ENCODE measurements around the gene TAGLN2. TPM values are rescaled to one million over a fixed set of nuclear protein-coding genes. Genes with fewer than 3 reads are reported as not detected.
A peak's percentile ranks its signal among the peaks of the same experiment; 100 is the strongest.

TAGLN2 gene
- total RNA-seq, 1 experiment from 2014 or later = 809 TPM

GRCh38 chr1:159936273-159936904 is 11.1 kb upstream of the TAGLN2 start:
- Histone ChIP-seq H3K27me3 (replicated peaks) (peaks cover 23% of the 10 kb centered on the region; the same call in 1 of the 2 replicates), H3K27ac (no peak overlapping the region), H3K9me3 (replicated peaks) (no peaks in the 10 kb centered on the region), H3K4me3 (no peak overlapping the region), H3K4me1 (replicated peaks) (no peaks in the 10 kb centered on the region), H3K36me3 (no peaks in the 10 kb centered on the region)
- peak; percentile 64 to 66 for DNase-seq (ENCODE audit: low read depth in 1 of 2, low spot score in 2 of 2)

GRCh38 chr1:159935719-159936272 is 10.5 kb upstream of the TAGLN2 start:
- H3K9me3 ChIP-seq (replicated peaks) = no peaks in the 10 kb centered on the region
- no peak overlapping the region for H3K27ac ChIP-seq
- no peaks in the 10 kb centered on the region for H3K4me1 ChIP-seq (replicated peaks)
- no peaks in the 10 kb centered on the region for H3K36me3 ChIP-seq
- H3K27me3 ChIP-seq (replicated peaks) = 0 out of 2 replicates have a peak, but pooled peaks cover 19% of the 10 kb centered on the region
- no peak overlapping the region for H3K4me3 ChIP-seq
- no peak for DNase-seq (ENCODE audit: low read depth in 1 of 2, low spot score in 2 of 2)

- Histone ChIP-seq H3K4me1 (replicated peaks) (no peaks in the 10 kb centered on the region), H3K9me3 (replicated peaks) (no peaks in the 10 kb centered on the region), H3K27me3 (replicated peaks) (0 out of 2 replicates have a peak, but pooled peaks cover 19% of the 10 kb centered on the region), H3K4me3 (no peak overlapping the region), H3K36me3 (no peaks in the 10 kb centered on the region), H3K27ac (no peak overlapping the region)
- no peak for DNase-seq (ENCODE audit: low read depth in 1 of 2, low spot score in 2 of 2)
Measured at GRCh38 chr1:159935305-159935704, 10.0 kb upstream of the TAGLN2 start.

GRCh38 chr1:159934136-159935039 is 9.1 kb upstream of the TAGLN2 start:
- Histone ChIP-seq H3K4me3 (no peak overlapping the region), H3K9me3 (replicated peaks) (no peaks in the 10 kb centered on the region), H3K4me1 (replicated peaks) (no peaks in the 10 kb centered on the region), H3K36me3 (no peaks in the 10 kb centered on the region), H3K27me3 (replicated peaks) (0 out of 2 replicates have a peak, but pooled peaks cover 11% of the 10 kb centered on the region), H3K27ac (no peak overlapping the region)
- no peak for DNase-seq (ENCODE audit: low read depth in 1 of 2, low spot score in 2 of 2)

DNA sequence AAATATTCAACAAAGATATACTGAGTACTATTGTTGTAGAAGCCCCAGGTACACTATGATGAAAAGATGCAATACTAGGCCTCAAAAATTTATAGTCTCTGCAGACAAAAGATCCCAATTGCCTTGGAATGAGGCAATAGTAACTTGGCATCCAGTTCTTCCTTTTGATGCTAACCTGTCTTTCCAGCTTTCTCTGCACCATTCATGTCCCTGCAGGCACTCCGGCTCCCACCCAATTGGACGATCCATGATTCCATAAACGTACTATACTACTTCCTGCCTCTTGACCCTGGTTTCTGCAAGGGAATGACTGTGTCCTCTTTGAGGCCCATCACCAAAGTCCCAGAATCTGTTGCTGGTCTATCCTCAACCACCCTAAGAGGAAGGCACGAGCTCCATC is 8.0 kb upstream of the TAGLN2 start:
- Histone ChIP-seq H3K27me3 (replicated peaks) (0 out of 2 replicates have a peak, but pooled peaks cover 5% of the 10 kb centered on the region), H3K4me3 (no peak overlapping the region), H3K9me3 (replicated peaks) (no peaks in the 10 kb centered on the region), H3K27ac (no peak overlapping the region), H3K36me3 (no peaks in the 10 kb centered on the region), H3K4me1 (replicated peaks) (no peaks in the 10 kb centered on the region)
- no peak for DNase-seq (ENCODE audit: low read depth in 1 of 2, low spot score in 2 of 2)

DNA sequence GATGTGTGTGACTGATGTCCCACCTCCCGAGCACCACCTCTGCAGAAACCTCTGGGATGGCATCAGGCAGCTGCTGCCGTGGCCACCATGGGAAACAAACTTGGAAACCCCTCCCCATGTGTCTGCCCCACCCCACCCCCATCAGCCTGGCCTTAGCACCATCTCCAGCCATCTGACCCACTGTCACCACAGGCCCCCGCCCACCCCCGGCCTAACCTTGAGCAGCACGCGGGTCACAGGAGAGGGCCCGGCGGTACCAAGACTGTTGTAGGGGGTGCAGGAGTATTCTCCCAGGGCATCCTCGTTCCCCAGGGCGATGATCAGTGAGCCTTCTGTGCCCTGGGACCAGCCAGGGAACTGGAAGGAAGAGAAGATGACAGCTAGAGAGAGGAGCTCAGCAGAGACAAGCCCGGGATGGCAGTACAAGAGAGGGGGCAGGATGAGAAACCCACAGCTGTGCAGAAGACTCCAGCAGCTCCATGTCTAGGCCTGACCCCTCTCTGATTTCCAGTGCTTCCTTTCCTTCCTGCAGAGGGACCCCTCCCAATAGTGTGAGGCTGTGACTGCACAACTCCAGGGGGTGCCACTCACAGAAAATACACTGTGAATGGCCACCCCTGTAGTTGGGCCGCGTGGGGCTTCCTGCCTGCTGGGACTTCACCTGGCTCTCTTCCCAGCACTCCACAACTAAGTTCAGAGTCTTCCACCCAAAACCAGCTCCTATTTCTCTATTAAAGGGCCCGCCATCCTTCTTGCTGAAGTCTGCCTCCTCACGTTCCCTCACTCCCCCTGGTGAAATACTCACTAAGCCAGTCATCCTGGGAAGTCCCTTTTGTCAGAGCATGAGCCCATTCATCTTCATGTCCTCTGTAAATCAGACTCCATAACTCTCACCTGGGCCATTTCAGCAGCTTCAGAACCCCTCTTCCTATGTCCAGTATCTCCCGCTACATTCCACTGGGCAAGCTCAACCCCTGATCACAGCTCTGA is 7.3 kb upstream of the TAGLN2 start:
- H3K4me3 ChIP-seq = no peak overlapping the region
- H3K36me3 ChIP-seq = no peaks in the 10 kb centered on the region
- no peaks in the 10 kb centered on the region for H3K9me3 ChIP-seq (replicated peaks)
- DNase-seq (ENCODE audit: low read depth in 1 of 2, low spot score in 2 of 2) = no peak
- 0 out of 2 replicates have a peak, but pooled peaks cover 5% of the 10 kb centered on the region for H3K27me3 ChIP-seq (replicated peaks)
- no peaks in the 10 kb centered on the region for H3K4me1 ChIP-seq (replicated peaks)
- no peak overlapping the region for H3K27ac ChIP-seq

DNA sequence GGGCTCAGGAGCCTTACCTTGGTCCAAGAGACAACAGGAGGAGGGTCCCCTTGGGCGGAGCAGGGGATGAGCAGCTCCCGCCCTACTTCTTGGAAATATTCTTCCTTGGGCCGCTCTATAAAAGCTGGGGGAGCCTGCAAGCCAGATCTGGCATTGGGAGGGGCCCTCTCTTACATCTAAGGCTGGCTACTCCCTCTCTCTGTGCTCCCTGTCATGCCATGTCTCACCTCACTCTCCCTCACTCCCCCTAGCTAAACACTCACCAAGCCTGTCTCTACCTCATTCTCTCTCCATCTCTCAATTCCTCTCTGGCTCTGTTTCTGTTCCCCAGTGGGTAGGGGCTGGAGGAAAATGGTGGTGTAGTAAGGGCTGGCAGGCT is 6.5 kb upstream of the TAGLN2 start:
- H3K4me3 ChIP-seq = no peak overlapping the region
- no peak for DNase-seq (ENCODE audit: low read depth in 1 of 2, low spot score in 2 of 2)

GRCh38 chr1:159931101-159931794 is 5.9 kb upstream of the TAGLN2 start:
- no peak overlapping the region for H3K4me3 ChIP-seq
- H3K27ac ChIP-seq = no peak overlapping the region
- 0 out of 2 replicates have a peak, but pooled peaks cover 5% of the 10 kb centered on the region for H3K27me3 ChIP-seq (replicated peaks)
- H3K9me3 ChIP-seq (replicated peaks) = no peaks in the 10 kb centered on the region
- no peak for DNase-seq (ENCODE audit: low read depth in 1 of 2, low spot score in 2 of 2)
- peaks cover 1% of the 10 kb centered on the region; the same call in 1 of the 2 replicates for H3K4me1 ChIP-seq (replicated peaks)
- H3K36me3 ChIP-seq = no peaks in the 10 kb centered on the region

More for the DNA sequence above, 6.5 kb upstream of the TAGLN2 start:
- H3K4me1 ChIP-seq (replicated peaks) = no peaks in the 10 kb centered on the region
- no peaks in the 10 kb centered on the region for H3K36me3 ChIP-seq
- H3K27me3 ChIP-seq (replicated peaks) = 0 out of 2 replicates have a peak, but pooled peaks cover 5% of the 10 kb centered on the region
- no peaks in the 10 kb centered on the region for H3K9me3 ChIP-seq (replicated peaks)
- H3K27ac ChIP-seq = no peak overlapping the region

GRCh38 chr1:159930634-159931033 is 5.3 kb upstream of the TAGLN2 start:
- Histone ChIP-seq H3K27ac (no peak overlapping the region), H3K9me3 (replicated peaks) (no peaks in the 10 kb centered on the region), H3K4me3 (no peak overlapping the region)

GRCh38 chr1:159930216-159930615 is 4.9 kb upstream of the TAGLN2 start:
- Histone ChIP-seq H3K27me3 (replicated peaks) (no peaks in the 10 kb centered on the region), H3K4me3 (no peak overlapping the region), H3K27ac (no peak overlapping the region), H3K9me3 (replicated peaks) (no peaks in the 10 kb centered on the region), H3K36me3 (peaks cover under 1% of the 10 kb centered on the region), H3K4me1 (replicated peaks) (peaks cover 8% of the 10 kb centered on the region)
- DNase-seq (ENCODE audit: low read depth in 1 of 2, low spot score in 2 of 2) = no peak

More at GRCh38 chr1:159930634-159931033, 5.3 kb upstream of the TAGLN2 start:
- Histone ChIP-seq H3K36me3 (no peaks in the 10 kb centered on the region), H3K27me3 (replicated peaks) (no peaks in the 10 kb centered on the region), H3K4me1 (replicated peaks) (peaks cover 7% of the 10 kb centered on the region)
- no peak for DNase-seq (ENCODE audit: low read depth in 1 of 2, low spot score in 2 of 2)

GRCh38 chr1:159929155-159930051 is 4.1 kb upstream of the TAGLN2 start:
- H3K27ac ChIP-seq = no peak overlapping the region
- peaks cover 8% of the 10 kb centered on the region for H3K4me1 ChIP-seq (replicated peaks)
- H3K4me3 ChIP-seq = no peak overlapping the region
- H3K27me3 ChIP-seq (replicated peaks) = no peaks in the 10 kb centered on the region
- no peaks in the 10 kb centered on the region for H3K9me3 ChIP-seq (replicated peaks)
- H3K36me3 ChIP-seq = peaks cover 7% of the 10 kb centered on the region
- DNase-seq (ENCODE audit: low read depth in 1 of 2, low spot score in 2 of 2) = no peak

Measured in SJSA1 (cell line).